ENCODE results near the gene MED19. TPM values are rescaled to one million over a fixed set of nuclear protein-coding genes. Genes with fewer than 3 reads are reported as not detected.
A peak's percentile ranks its signal among the peaks of the same experiment; 100 is the strongest.

Gene MED19
- total RNA-seq, 1 experiment from 2014 or later, result 17.6 TPM

DNA sequence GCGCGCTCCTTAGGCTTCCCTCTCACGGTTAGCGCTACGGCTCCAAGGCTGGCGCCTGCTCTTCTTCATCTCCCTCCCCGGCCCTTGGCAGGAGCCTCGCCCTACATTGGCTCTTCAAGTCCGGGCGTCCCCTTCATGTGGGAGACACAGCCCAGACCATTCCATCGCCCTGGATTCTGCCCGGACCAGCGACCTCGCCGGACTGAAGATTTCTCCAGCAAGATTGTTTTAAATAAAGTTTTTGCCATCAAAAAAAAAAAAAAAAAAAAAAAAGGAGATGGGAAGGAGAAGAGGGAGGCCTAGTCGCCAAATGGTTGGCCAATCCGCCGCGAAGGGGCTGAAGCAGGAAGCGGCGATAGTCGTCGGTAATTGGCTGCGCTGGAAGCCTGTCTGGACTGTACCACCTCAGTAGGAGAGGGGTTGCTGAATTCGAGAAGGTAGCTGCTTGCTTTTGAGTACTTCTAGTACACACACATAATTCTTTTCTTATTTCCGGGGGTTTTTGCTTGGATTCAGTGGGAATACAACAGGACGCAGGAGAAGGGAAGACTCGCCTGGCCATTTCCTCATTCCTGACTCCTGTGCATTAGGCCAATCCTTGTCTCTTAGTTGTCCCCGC is 44.8 kb downstream of the MED19 start:
- H3K4me1 Mint-ChIP-seq, result peaks cover 10 to 15% of the 10 kb centered on the region in 2 experiments
- peak overlapping the region; percentile 82 for H2AFZ ChIP-seq (ENCODE audit: low read length)

More for the DNA sequence above, 44.8 kb downstream of the MED19 start:
- TF ChIP-seq, protein P1, sequence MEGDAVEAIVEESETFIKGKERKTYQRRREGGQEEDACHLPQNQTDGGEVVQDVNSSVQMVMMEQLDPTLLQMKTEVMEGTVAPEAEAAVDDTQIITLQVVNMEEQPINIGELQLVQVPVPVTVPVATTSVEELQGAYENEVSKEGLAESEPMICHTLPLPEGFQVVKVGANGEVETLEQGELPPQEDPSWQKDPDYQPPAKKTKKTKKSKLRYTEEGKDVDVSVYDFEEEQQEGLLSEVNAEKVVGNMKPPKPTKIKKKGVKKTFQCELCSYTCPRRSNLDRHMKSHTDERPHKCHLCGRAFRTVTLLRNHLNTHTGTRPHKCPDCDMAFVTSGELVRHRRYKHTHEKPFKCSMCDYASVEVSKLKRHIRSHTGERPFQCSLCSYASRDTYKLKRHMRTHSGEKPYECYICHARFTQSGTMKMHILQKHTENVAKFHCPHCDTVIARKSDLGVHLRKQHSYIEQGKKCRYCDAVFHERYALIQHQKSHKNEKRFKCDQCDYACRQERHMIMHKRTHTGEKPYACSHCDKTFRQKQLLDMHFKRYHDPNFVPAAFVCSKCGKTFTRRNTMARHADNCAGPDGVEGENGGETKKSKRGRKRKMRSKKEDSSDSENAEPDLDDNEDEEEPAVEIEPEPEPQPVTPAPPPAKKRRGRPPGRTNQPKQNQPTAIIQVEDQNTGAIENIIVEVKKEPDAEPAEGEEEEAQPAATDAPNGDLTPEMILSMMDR (conservative IDR thresholded peaks at IDR 0.05), result no peak
- peak overlapping the region; percentile 94 for H3K4me2 ChIP-seq (ENCODE audit: insufficient read depth, insufficient read length, low read length)
- no peak overlapping the region for H4K5ac ChIP-seq (ENCODE audit: insufficient read length, low read depth, low read length)
- no peak overlapping the region for H2AK5ac ChIP-seq (ENCODE audit: insufficient read length, low read length)
- H3T11ph ChIP-seq (ENCODE audit: low read length), result peak overlapping the region; percentile 95
- Mint-ChIP-seq H3K27ac (peak overlapping the region; percentile 100), H3K9me3 (peaks cover 0 to 3% of the 10 kb centered on the region in 2 experiments; a peak in 3 of 5 replicates), H3K36me3 (ENCODE audit: insufficient read depth in 1 of 3, low read depth in 3 of 3) (peaks cover 5 to 17% (median 12%) of the 10 kb centered on the region in 3 experiments), H3K27me3 (ENCODE audit: low read depth) (no peaks in the 10 kb centered on the region), H3K4me3 (peak overlapping the region; percentile 91 to 95)
- H3K14ac ChIP-seq (ENCODE audit: insufficient read depth, low read length), result peak overlapping the region; percentile 94; the same call in 1 of the 2 replicates
- H3K27ac ChIP-seq (ENCODE audit: insufficient read length, low read depth, low read length), result peak overlapping the region; percentile 93
- H2BK120ac ChIP-seq (ENCODE audit: low read depth, low read length, poor library complexity, severe bottlenecking), result peak overlapping the region; percentile 72
- H2BK20ac ChIP-seq (ENCODE audit: low read depth, low read length, poor library complexity, severe bottlenecking), result no peak overlapping the region
- H3K23me2 ChIP-seq (ENCODE audit: insufficient read length, low read depth, low read length, poor library complexity, severe bottlenecking), result peaks cover 6% of the 10 kb centered on the region
- no peak overlapping the region for H4K8ac ChIP-seq (replicated peaks; ENCODE audit: insufficient read length, low read depth, low read length)
- peaks cover 6% of the 10 kb centered on the region; the same call in 1 of the 2 replicates for H3K79me2 ChIP-seq (ENCODE audit: insufficient read depth, low read length)
- no peaks in the 10 kb centered on the region for H3K27me3 ChIP-seq (ENCODE audit: insufficient read depth, low read length)
- no peaks in the 10 kb centered on the region for H3K9me3 ChIP-seq (ENCODE audit: control insufficient read depth, low read depth, low read length)
- no peaks in the 10 kb centered on the region for H4K20me1 ChIP-seq (ENCODE audit: control insufficient read depth, insufficient read depth, insufficient read length)
- H4K91ac ChIP-seq (ENCODE audit: insufficient read length, low read depth, low read length), result no peak overlapping the region
- H3K18ac ChIP-seq (ENCODE audit: insufficient read length, low read depth, low read length), result peak overlapping the region; percentile 97
- H2BK5ac ChIP-seq (ENCODE audit: insufficient read length, low read length), result peak overlapping the region; percentile 89
- no CpG with 5 or more reads among the region's 29 CpGs for WGBS (ENCODE audit: extremely low coverage, insufficient read length, low lambda C conversion rate)
- H3K4me1 ChIP-seq (ENCODE audit: insufficient read depth, low read length), result no peaks in the 10 kb centered on the region
- H3K4ac ChIP-seq (ENCODE audit: low read depth, low read length), result no peak overlapping the region; the same call in 1 of the 2 replicates
- H3K9ac ChIP-seq (ENCODE audit: extremely low read depth, insufficient read length, low read length), result peak overlapping the region; percentile 98
- peak; percentile 98 for DNase-seq
- no peak overlapping the region for H2BK15ac ChIP-seq (ENCODE audit: low read depth, low read length)
- H2BK12ac ChIP-seq (ENCODE audit: insufficient read length, low read depth, low read length), result no peak overlapping the region
- H3K79me1 ChIP-seq (ENCODE audit: insufficient read depth, low read depth, low read length, poor library complexity, severe bottlenecking), result no peaks in the 10 kb centered on the region
- H3K56ac ChIP-seq (ENCODE audit: insufficient read length, low read depth, low read length), result peak overlapping the region; percentile 71
- no peak overlapping the region for H3K23ac ChIP-seq (ENCODE audit: insufficient read length, low read depth, low read length)
